Gastroesophageal sphincter (tissue), 4 donors: ENCODE results near the gene NRBP1. TPM values are rescaled to one million over a fixed set of nuclear protein-coding genes. Genes with fewer than 3 reads are reported as not detected.

ENCODE experiments used
- ATAC-seq: fragments of 150-250 bp; one replicate; pipeline ENCODE4 v1.9.1; 2016; ENCODE audit warnings: mild to moderate bottlenecking, moderate library complexity
- H3K27ac ChIP-seq, 4 donors: fragments of 200-600 bp; sonication (generic) in 3 of 4; 1 replicate in 3 of 4; 2 replicates in 1 of 4; pipeline ENCODE4 v1.5.1; 2016 to 2019
- H3K27me3 ChIP-seq: fragments of 200-600 bp; sonication (generic); one replicate; pipeline ENCODE4 v1.5.1; 2019
- H3K36me3 ChIP-seq, 2 donors: fragments of 200-600 bp; sonication (generic); one replicate each; pipeline ENCODE4 v1.5.1; 2019; ENCODE audit warnings: control low read depth in 1 of 2
- H3K4me1 ChIP-seq, 3 donors: fragments of 200-600 bp; sonication (generic); 1 replicate in 2 of 3; 2 replicates in 1 of 3; pipeline ENCODE4 v1.5.1; 2016 to 2019; ENCODE audit warnings: control low read depth in 2 of 3
- H3K4me3 ChIP-seq, 2 donors: fragments of 200-600 bp; sonication (generic); one replicate each; pipeline ENCODE4 v1.5.1; 2019; ENCODE audit warnings: mild to moderate bottlenecking in 1 of 2, moderate library complexity in 1 of 2
- H3K9me3 ChIP-seq, 3 donors: fragments of 200-600 bp; sonication (generic); one replicate each; pipeline ENCODE4 v1.5.1; 2017 to 2019; ENCODE audit warnings: control low read depth in 2 of 3
- CTCF ChIP-seq, 4 experiments: fragments of 200-600 bp in 2 of 4; fragments of 450-650 bp in 2 of 4; sonication (generic) in 1 of 4; IDR thresholded peaks; one replicate each; pipeline ENCODE4 v1.5.1; 2017 to 2019; ENCODE audit warnings: antibody characterized with exemption in 4 of 4, mild to moderate bottlenecking in 2 of 4, moderate library complexity in 2 of 4
- EP300 ChIP-seq: sonication (generic); formaldehyde crosslinking; IDR thresholded peaks from one replicate; pipeline ENCODE4 v1.6.1; 2017; ENCODE audit warnings: antibody characterized with exemption, mild to moderate bottlenecking
- POLR2A ChIP-seq, 2 donors: fragments of 450-650 bp; IDR thresholded peaks; one replicate each; pipeline ENCODE4 v1.6.1; 2017; ENCODE audit warnings: antibody characterized with exemption in 2 of 2, mild to moderate bottlenecking in 2 of 2, moderate library complexity in 1 of 2
- POLR2AphosphoS5 ChIP-seq: sonication (generic); formaldehyde crosslinking; IDR thresholded peaks from one replicate; pipeline ENCODE4 v1.6.1; 2017; ENCODE audit warnings: antibody characterized with exemption
- WGBS, 2 donors: methylation state at CpG; one replicate each; pipeline ENCODE4 v1.1.5; 2018; ENCODE audit warnings: low coverage in 1 of 2; 5-methylcytosine and 5-hydroxymethylcytosine counted together
- total RNA-seq, 4 donors: library from RNA; depleted of rRNA; stranded (reverse); fragments of >200 nt; gene quantifications; one replicate each; pipeline ENCODE4 v1.1.0, GENCODE V29; 2016

The NRBP1 gene
- total RNA-seq, 4 donors from 2014 or later: 78.5 to 90.7 (median 89.1) TPM

GRCh38 chr2:27380626-27381545 is 47.5 kb upstream of the NRBP1 start, which contains the start of gene ZNF513:
Gene ZNF513, minus strand, starts transcription at chr2:27380734. Its CDS starts 208 bp downstream, at chr2:27380526.
- Histone ChIP-seq H3K27me3 (no peaks in the 10 kb centered on the region), H3K9me3 (no peaks in the 10 kb centered on the region), H3K27ac (peak within 1 kb of the TSS; percentile 66 to 95 (median 90)), H3K4me1 (peaks cover 0 to 34% (median 14%) of the 10 kb centered on the region in 3 donors), H3K4me3 (peak within 1 kb of the TSS; percentile 53 to 79), H3K36me3 (peaks cover 0 to 71% of the 10 kb centered on the region in 2 donors)
- TF ChIP-seq POLR2AphosphoS5: peak; percentile 89
- no peak for TF ChIP-seq EP300
- TF ChIP-seq CTCF (IDR thresholded peaks at IDR 0.05): no peak
- peak; percentile 27 to 28 for TF ChIP-seq POLR2A (IDR thresholded peaks at IDR 0.05)
- ATAC-seq: peak; percentile 98
- WGBS, 2 donors: 22 to 38% methylated on average over 16 to 22 of the region's 67 CpGs

- Histone ChIP-seq H3K27ac (peak overlapping the region in 3 of 4 donors; percentile 90 to 95 (median 90)), H3K36me3 (peaks cover 0 to 71% of the 10 kb centered on the region in 2 donors), H3K4me1 (peaks cover 0 to 34% (median 14%) of the 10 kb centered on the region in 3 donors)
These were observed 46.8 kb upstream of the NRBP1 start for GRCh38 chr2:27381577-27382181.

GRCh38 chr2:27390822-27391679 is 37.4 kb upstream of the NRBP1 start:
- WGBS, 2 donors: 91 to 95% methylated on average over 8 to 9 of the region's 9 CpGs
- no peak overlapping the region for H3K27ac ChIP-seq

More at GRCh38 chr2:27381577-27382181, 46.8 kb upstream of the NRBP1 start:
- H3K27me3 ChIP-seq: no peaks in the 10 kb centered on the region
- no peak overlapping the region for H3K4me3 ChIP-seq
- no peak for ATAC-seq
- H3K9me3 ChIP-seq: no peaks in the 10 kb centered on the region
- TF ChIP-seq EP300: no peak
- no peak for TF ChIP-seq POLR2A (IDR thresholded peaks at IDR 0.05)
- no peak for TF ChIP-seq POLR2AphosphoS5
- TF ChIP-seq CTCF (IDR thresholded peaks at IDR 0.05): no peak
- 83 to 96% methylated on average over 4 to 6 of the region's 10 CpGs for WGBS, 2 donors

GRCh38 chr2:27393225-27393624 is 35.2 kb upstream of the NRBP1 start:
- peaks cover 0 to 9% of the 10 kb centered on the region in 2 donors for H3K36me3 ChIP-seq
- H3K9me3 ChIP-seq: no peaks in the 10 kb centered on the region
- H3K27ac ChIP-seq: no peak overlapping the region
- no peak for ATAC-seq
- 72 to 98% methylated on average over 3 to 15 of the region's 33 CpGs for WGBS, 2 donors
- TF ChIP-seq CTCF (IDR thresholded peaks at IDR 0.05): no peak
- no peak for TF ChIP-seq EP300
- TF ChIP-seq POLR2AphosphoS5: no peak
- TF ChIP-seq POLR2A (IDR thresholded peaks at IDR 0.05): no peak
- no peak overlapping the region for H3K4me3 ChIP-seq
- no peaks in the 10 kb centered on the region for H3K4me1 ChIP-seq
- H3K27me3 ChIP-seq: no peaks in the 10 kb centered on the region

More at GRCh38 chr2:27390822-27391679, 37.4 kb upstream of the NRBP1 start:
- no peak for ATAC-seq
- Histone ChIP-seq H3K27me3 (no peaks in the 10 kb centered on the region), H3K4me3 (no peak overlapping the region), H3K4me1 (no peaks in the 10 kb centered on the region), H3K9me3 (no peaks in the 10 kb centered on the region), H3K36me3 (peaks cover 0 to 22% of the 10 kb centered on the region in 2 donors)
- TF ChIP-seq POLR2AphosphoS5: no peak
- no peak for TF ChIP-seq EP300
- no peak for TF ChIP-seq POLR2A (IDR thresholded peaks at IDR 0.05)
- no peak for TF ChIP-seq CTCF (IDR thresholded peaks at IDR 0.05)
